Esophagus muscularis mucosa (tissue), 3 donors: Measurements from ENCODE around the gene POMC.

Source experiments
- POLR2A ChIP-seq: fragments of 450-650 bp; IDR thresholded peaks from one replicate; pipeline ENCODE4 v1.6.1; 2017; ENCODE audit warnings: antibody characterized with exemption, moderate library complexity, mild to moderate bottlenecking, low read depth
- TF ChIP-seq, protein P1 (sequence below), 3 experiments: fragments of 200-600 bp in 2 of 3; fragments of 450-650 bp in 1 of 3; sonication (generic) in 2 of 3; IDR thresholded peaks; one replicate each; pipeline ENCODE4 v1.5.1; 2017 to 2019; ENCODE audit warnings: antibody characterized with exemption in 3 of 3, mild to moderate bottlenecking in 2 of 3, moderate library complexity in 1 of 3

DNA sequence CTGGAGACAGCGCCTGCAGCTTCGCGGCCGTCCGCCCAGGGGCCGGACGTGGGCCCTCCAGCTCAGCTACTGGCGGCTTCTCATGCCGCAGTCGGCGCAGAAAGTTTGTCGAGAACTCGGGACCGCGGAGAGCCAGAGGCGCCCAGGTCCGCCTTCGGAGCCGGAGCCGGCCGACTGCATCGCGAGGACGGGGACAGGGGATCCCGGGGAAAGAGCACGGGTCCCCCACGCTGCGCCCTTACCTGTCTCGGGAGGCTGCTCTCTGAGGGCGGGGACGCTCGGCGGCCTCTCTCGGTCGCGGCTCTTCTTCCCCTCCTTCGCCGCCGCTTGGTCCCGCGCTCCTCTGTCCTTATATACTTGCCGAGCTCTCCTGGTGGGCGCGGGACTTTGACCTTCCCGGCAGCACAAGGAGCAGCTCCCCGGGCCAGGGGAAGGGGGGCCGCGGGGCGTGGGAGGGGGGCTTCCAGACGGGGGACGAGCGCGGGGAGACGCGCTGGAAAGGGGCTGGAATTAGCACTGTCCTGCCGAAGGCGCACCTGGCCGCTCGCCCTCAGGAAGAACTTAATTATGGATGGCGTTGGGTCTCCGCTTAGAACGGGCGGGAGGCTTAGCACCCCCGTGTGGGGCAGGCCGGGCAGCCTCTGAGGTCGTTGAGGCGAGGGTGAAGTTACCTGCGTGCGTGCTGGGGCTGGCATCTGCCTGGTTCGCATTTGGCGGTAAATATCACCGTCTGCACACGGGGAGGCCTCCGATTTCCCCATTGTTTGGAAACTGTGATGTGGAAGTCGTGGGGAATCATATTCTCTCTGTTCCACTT is at the start of gene POMC:
- TF ChIP-seq, protein P1, sequence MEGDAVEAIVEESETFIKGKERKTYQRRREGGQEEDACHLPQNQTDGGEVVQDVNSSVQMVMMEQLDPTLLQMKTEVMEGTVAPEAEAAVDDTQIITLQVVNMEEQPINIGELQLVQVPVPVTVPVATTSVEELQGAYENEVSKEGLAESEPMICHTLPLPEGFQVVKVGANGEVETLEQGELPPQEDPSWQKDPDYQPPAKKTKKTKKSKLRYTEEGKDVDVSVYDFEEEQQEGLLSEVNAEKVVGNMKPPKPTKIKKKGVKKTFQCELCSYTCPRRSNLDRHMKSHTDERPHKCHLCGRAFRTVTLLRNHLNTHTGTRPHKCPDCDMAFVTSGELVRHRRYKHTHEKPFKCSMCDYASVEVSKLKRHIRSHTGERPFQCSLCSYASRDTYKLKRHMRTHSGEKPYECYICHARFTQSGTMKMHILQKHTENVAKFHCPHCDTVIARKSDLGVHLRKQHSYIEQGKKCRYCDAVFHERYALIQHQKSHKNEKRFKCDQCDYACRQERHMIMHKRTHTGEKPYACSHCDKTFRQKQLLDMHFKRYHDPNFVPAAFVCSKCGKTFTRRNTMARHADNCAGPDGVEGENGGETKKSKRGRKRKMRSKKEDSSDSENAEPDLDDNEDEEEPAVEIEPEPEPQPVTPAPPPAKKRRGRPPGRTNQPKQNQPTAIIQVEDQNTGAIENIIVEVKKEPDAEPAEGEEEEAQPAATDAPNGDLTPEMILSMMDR (IDR thresholded peaks at IDR 0.05), result no peak
- no peak for TF ChIP-seq POLR2A
